Hypothalamus (tissue), 51 donors: ENCODE results near the gene ABCC1.
"Not testable (repeated sequence)": the region's sequence is repeated elsewhere in the genome, so short reads cannot be mapped to it uniquely, and the experiment has no call there.

Experiments used
- DNase-seq, 51 donors: peaks; one replicate each; lab custom pipeline; 2025; lab: John Stamatoyannopoulos, UW

ABCC1 gene

GRCh38 chr16:16099320-16099719 is 149.9 kb downstream of the ABCC1 start:
- DNase-seq: no peak

- DNase-seq: no peak
These were observed 151.2 kb downstream of the ABCC1 start for GRCh38 chr16:16100631-16101030.

- no peak for DNase-seq
These were observed 152.2 kb downstream of the ABCC1 start for GRCh38 chr16:16101585-16101984.

GRCh38 chr16:16102738-16103137 is 153.3 kb downstream of the ABCC1 start:
- no peak for DNase-seq

- not testable (repeated sequence) for DNase-seq
These were observed 154.9 kb downstream of the ABCC1 start for GRCh38 chr16:16104132-16104803.

GRCh38 chr16:16104804-16105141 is 155.4 kb downstream of the ABCC1 start:
- DNase-seq: not testable (repeated sequence)

- DNase-seq: no peak
These were observed 156.2 kb downstream of the ABCC1 start for GRCh38 chr16:16105646-16106045.

GRCh38 chr16:16106466-16106865 is 157.1 kb downstream of the ABCC1 start:
- no peak for DNase-seq

GRCh38 chr16:16107839-16108238 is 158.4 kb downstream of the ABCC1 start:
- DNase-seq: no peak

- no peak for DNase-seq
These were observed 159.3 kb downstream of the ABCC1 start for GRCh38 chr16:16108759-16109158.

GRCh38 chr16:16109453-16110110 is 160.2 kb downstream of the ABCC1 start:
- DNase-seq: no peak

GRCh38 chr16:16110111-16110490 is 160.7 kb downstream of the ABCC1 start:
- DNase-seq: no peak

- DNase-seq: no peak
These were observed 162.2 kb downstream of the ABCC1 start for GRCh38 chr16:16111639-16112038.

GRCh38 chr16:16112450-16113053 is 163.1 kb downstream of the ABCC1 start:
- no peak for DNase-seq

- DNase-seq: no peak
These were observed 163.7 kb downstream of the ABCC1 start for GRCh38 chr16:16113076-16113475.

- no peak for DNase-seq
These were observed 167.4 kb downstream of the ABCC1 start for GRCh38 chr16:16116841-16117240.

GRCh38 chr16:16118337-16118736 is 168.9 kb downstream of the ABCC1 start:
- no peak for DNase-seq

GRCh38 chr16:16120044-16120381 is 170.6 kb downstream of the ABCC1 start:
- no peak for DNase-seq

GRCh38 chr16:16120382-16121184 is 171.2 kb downstream of the ABCC1 start:
- DNase-seq: peak in 24 of 51 donors; percentile 1 to 61 (median 14)

GRCh38 chr16:16121185-16121727 is 171.8 kb downstream of the ABCC1 start:
- DNase-seq: no peak

GRCh38 chr16:16122264-16122663 is 172.8 kb downstream of the ABCC1 start:
- no peak for DNase-seq
